ENCODE data around the gene RAX2.
A peak's percentile ranks its signal among the peaks of the same experiment; 100 is the strongest.

The RAX2 gene

GRCh38 chr19:3800996-3801395 is 29.0 kb upstream of the RAX2 start:
- DNase-seq = no peak

- DNase-seq = peak; percentile 29
Observed at GRCh38 chr19:3798137-3798536, 26.1 kb upstream of the RAX2 start.

GRCh38 chr19:3796358-3796757 is 24.3 kb upstream of the RAX2 start:
- no peak for DNase-seq

GRCh38 chr19:3793799-3794198 is 21.8 kb upstream of the RAX2 start:
- no peak for DNase-seq

- DNase-seq = no peak
Observed at GRCh38 chr19:3792114-3792513, 20.1 kb upstream of the RAX2 start.

GRCh38 chr19:3790941-3791340 is 18.9 kb upstream of the RAX2 start:
- DNase-seq = no peak

GRCh38 chr19:3790209-3790734 is 18.2 kb upstream of the RAX2 start:
- DNase-seq = no peak

- peak; percentile 69 for DNase-seq
Observed at GRCh38 chr19:3788996-3789778, 17.2 kb upstream of the RAX2 start.

- no peak for DNase-seq
Observed at GRCh38 chr19:3785938-3786824, 14.2 kb upstream of the RAX2 start, which contains the start of gene MATK. Gene MATK (minus strand): TSS chr19:3786381. CDS start chr19:3785135, 1,246 bp downstream.

- DNase-seq = no peak
Observed at GRCh38 chr19:3785451-3785937, 13.5 kb upstream of the RAX2 start.

- no peak for DNase-seq
Observed at GRCh38 chr19:3784607-3785450, 12.8 kb upstream of the RAX2 start.

- DNase-seq = no peak
Observed at GRCh38 chr19:3783660-3784584, 11.9 kb upstream of the RAX2 start.

GRCh38 chr19:3782903-3783302 is 10.9 kb upstream of the RAX2 start:
- no peak for DNase-seq

GRCh38 chr19:3782330-3782729 is 10.3 kb upstream of the RAX2 start:
- DNase-seq = no peak

GRCh38 chr19:3781603-3782002 is 9.6 kb upstream of the RAX2 start:
- no peak for DNase-seq

- DNase-seq = no peak
Observed at GRCh38 chr19:3780786-3781304, 8.8 kb upstream of the RAX2 start.

- DNase-seq = no peak
Observed at GRCh38 chr19:3778899-3779723, 7.1 kb upstream of the RAX2 start.

GRCh38 chr19:3778104-3778867 is 6.3 kb upstream of the RAX2 start:
- no peak for DNase-seq

GRCh38 chr19:3776479-3777040 is 4.5 kb upstream of the RAX2 start:
- DNase-seq = no peak

All from NK-92 treated with Interleukin-12 subunit alpha and Interleukin-12 subunit beta, amount 100 ng/mL, for 24 hours (cell line).